COLO829 (cell line): ENCODE measurements around the gene LPIN1.

Experiments
- DNase-seq: peaks from one replicate; pipeline ENCODE4 v3.0.0; 2012; ENCODE audit warnings: low spot score

LPIN1 gene

GRCh38 chr2:11746376-11746806 is at the start of gene LPIN1:
LPIN1 (plus strand) TSS chr2:11746632; CDS start chr2:11765542, 18,910 bp downstream.
- DNase-seq: peak; percentile 94

GRCh38 chr2:11696736-11697102 is 49.7 kb upstream of the LPIN1 start:
- DNase-seq: no peak

- no peak for DNase-seq
Measured at GRCh38 chr2:11697103-11697871, 49.1 kb upstream of the LPIN1 start.

GRCh38 chr2:11698009-11698922 is 48.2 kb upstream of the LPIN1 start:
- DNase-seq: no peak

GRCh38 chr2:11699686-11700670 is 46.5 kb upstream of the LPIN1 start:
- DNase-seq: no peak

- DNase-seq: no peak
Measured at GRCh38 chr2:11701206-11701605, 45.2 kb upstream of the LPIN1 start.

GRCh38 chr2:11701751-11702301 is 44.6 kb upstream of the LPIN1 start:
- DNase-seq: no peak

GRCh38 chr2:11702946-11703345 is 43.5 kb upstream of the LPIN1 start:
- DNase-seq: no peak

- DNase-seq: no peak
Measured at GRCh38 chr2:11703700-11704099, 42.7 kb upstream of the LPIN1 start.

GRCh38 chr2:11705063-11705462 is 41.4 kb upstream of the LPIN1 start:
- DNase-seq: no peak

GRCh38 chr2:11705711-11706110 is 40.7 kb upstream of the LPIN1 start:
- DNase-seq: no peak

GRCh38 chr2:11708106-11708505 is 38.3 kb upstream of the LPIN1 start:
- DNase-seq: no peak

GRCh38 chr2:11709293-11709692 is 37.1 kb upstream of the LPIN1 start:
- DNase-seq: no peak

- peak; percentile 91 for DNase-seq
Measured at GRCh38 chr2:11710210-11710609, 36.2 kb upstream of the LPIN1 start.

GRCh38 chr2:11710632-11711353 is 35.6 kb upstream of the LPIN1 start:
- DNase-seq: peak; percentile 78

GRCh38 chr2:11711354-11711716 is 35.1 kb upstream of the LPIN1 start:
- no peak for DNase-seq

- DNase-seq: no peak
Measured at GRCh38 chr2:11711751-11712150, 34.7 kb upstream of the LPIN1 start.

GRCh38 chr2:11712866-11713265 is 33.6 kb upstream of the LPIN1 start:
- no peak for DNase-seq

GRCh38 chr2:11713815-11714214 is 32.6 kb upstream of the LPIN1 start:
- no peak for DNase-seq

- no peak for DNase-seq
Measured at GRCh38 chr2:11715987-11716652, 30.3 kb upstream of the LPIN1 start.
